Activated CD4-positive, alpha-beta T cell treated with anti-CD3 and anti-CD28 coated beads for 24 hours (primary cell): ENCODE data around the gene MYH7.
"Not testable (repeated sequence)": the region's sequence is repeated elsewhere in the genome, so short reads cannot be mapped to it uniquely, and the experiment has no call there.

Experiments
- DNase-seq, 2 donors: peaks; one replicate each; pipeline ENCODE4 v3.0.0-alpha.2; 2020; ENCODE audit warnings: low read depth in 2 of 2

MYH7 gene

GRCh38 chr14:23435543-23436326, at the start of gene MYH7:
MYH7 (minus strand) TSS chr14:23435660; CDS start chr14:23433732, 1,928 bp downstream.
- no peak for DNase-seq

GRCh38 chr14:23483236-23483854, 47.9 kb upstream of the MYH7 start:
- DNase-seq: no peak

- no peak for DNase-seq
Observed at GRCh38 chr14:23482823-23483148, 47.3 kb upstream of the MYH7 start.

- no peak for DNase-seq
Observed at GRCh38 chr14:23481979-23482822, 46.7 kb upstream of the MYH7 start.

- DNase-seq: no peak
Observed at GRCh38 chr14:23481362-23481970, 46.0 kb upstream of the MYH7 start.

DNA sequence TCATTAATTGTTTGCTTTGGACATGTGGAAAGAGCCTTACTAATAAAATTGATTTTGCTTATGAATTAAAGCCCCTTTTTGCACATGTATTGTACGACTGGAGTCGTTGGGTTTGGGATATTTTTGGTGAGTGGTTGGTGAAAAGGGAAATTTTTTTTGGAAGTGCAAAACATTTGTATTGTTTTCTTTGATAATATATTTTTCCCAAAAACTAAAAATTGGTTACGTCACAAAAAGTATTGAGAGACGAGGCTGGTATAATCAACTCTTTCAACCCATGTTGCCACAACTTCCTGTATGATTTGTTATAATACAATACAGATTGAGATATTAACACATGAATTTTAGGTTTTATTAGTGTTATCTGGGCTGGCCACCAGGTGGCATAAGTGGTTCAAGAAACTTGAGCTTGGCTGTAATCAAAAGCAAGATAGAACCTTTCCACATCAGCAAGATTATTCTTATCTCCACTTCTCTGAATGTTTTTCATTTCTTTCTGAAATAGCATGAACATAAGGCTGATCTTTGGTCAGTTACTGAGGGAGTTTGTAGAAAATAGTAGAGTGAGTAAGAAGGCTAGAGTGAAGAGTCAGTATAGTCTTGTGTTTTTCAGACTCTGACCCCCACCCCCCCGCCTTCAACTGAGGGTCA, 42.8 kb upstream of the MYH7 start:
- peak; percentile 41 to 44 for DNase-seq

GRCh38 chr14:23470947-23471346, 35.5 kb upstream of the MYH7 start:
- DNase-seq: no peak

DNA sequence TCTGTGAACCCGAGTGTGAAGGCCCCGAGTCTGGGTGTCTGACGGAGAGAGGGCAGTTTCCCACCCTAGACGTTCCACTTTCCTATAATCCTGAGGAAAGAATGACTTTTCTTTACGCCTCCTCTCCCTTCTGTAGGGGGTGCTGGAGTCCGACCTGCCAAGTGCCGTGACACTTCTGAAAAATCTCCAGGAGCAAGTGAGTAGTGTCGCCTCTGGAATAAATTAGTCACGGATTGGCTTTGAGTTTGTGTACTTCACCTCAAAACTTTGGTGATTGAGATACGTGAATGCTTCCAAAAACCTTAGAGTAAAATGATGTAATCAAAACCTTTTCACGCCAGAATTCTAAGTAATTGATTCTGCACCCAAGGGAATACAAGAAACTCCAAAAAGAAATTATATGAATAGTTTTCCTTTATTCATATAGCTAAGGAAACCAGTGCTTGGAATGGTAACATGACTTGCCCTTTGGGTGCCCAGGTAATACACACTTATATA, 34.5 kb upstream of the MYH7 start:
- DNase-seq: no peak

DNA sequence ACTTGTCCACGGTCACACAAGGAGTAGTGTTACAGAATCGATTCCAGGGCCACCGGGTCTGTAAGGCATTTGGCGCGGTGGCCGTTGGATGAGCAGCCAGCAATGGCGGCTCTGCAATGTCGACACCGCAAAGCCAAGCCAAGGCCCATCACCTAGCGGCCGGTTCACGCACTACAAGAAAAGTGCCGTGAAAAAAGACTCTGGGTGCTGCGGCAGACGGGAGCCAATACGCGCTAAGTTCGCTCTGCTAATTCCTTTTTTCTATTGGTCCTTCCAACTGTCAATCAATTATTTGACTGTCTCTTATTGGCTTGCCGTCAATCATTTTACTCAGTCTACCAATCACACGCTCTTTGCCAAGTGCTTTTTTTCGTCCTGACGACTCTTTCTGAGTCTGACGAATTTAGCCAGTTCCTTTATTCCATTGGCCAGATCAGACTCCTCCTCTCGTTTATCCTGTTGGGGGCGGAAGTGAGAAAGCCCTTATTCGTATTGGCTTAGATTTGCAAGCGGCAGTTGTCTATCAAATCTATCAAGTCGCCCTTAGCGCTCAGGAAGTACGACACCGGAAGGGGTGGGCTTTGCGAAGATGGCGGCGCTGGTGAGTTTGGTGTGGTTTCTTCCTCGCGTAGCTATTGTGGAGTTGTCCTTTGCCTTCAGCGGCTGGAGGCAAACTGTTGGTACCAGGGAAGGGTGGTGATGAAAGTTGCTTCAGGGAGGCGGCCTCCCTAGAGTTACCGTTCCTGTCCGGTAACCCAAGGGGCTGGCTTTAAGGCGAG, 33.9 kb upstream of the MYH7 start, which contains the start of gene NGDN:
Gene NGDN (plus strand): TSS at position 577 of the 779 bp plus-strand sequence. CDS start 13 bp downstream, at position 590.
- peak; percentile 84 to 86 for DNase-seq

- no peak for DNase-seq
Observed at GRCh38 chr14:23468704-23469126, 33.3 kb upstream of the MYH7 start.

DNA sequence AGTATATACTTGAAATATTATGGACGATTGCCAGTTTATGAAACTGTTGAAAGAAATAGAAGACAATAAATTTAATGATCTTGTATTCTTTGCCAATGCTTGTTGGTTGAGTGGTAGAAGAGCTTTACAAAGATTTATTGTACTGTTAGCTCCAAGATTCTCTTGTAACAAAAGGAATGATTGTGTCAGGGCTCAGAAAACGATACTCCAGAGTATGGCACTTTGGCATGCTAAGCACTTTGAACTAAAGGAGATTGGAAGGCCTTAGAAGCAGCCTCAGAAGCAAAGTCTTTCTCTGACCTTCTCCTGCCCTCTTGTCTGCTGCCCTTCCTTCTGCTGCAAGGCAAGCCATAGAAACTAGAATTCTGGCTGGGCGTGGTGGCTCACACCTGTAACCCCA, 29.8 kb upstream of the MYH7 start:
- DNase-seq: no peak

- no peak for DNase-seq
Observed at GRCh38 chr14:23464700-23465099, 29.2 kb upstream of the MYH7 start.

DNA sequence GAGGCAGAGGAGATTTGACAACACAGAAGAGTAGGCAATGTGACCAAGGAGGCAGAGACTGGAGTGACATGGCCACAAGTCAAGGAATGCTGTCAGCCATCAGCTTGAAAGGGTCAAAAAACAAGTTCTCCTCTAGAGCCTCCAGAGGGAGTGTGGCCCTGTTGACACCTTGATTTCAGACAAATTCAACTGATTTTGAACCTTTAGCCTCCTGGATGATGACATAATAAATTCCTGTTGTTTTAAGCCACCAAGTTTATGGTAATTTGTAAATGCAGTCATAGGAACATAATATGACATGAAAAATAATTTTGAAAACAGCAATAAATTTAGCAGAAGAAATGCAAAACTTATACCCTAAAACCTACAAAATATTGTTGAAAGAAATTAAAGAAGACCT, 25.5 kb upstream of the MYH7 start:
- no peak for DNase-seq

DNA sequence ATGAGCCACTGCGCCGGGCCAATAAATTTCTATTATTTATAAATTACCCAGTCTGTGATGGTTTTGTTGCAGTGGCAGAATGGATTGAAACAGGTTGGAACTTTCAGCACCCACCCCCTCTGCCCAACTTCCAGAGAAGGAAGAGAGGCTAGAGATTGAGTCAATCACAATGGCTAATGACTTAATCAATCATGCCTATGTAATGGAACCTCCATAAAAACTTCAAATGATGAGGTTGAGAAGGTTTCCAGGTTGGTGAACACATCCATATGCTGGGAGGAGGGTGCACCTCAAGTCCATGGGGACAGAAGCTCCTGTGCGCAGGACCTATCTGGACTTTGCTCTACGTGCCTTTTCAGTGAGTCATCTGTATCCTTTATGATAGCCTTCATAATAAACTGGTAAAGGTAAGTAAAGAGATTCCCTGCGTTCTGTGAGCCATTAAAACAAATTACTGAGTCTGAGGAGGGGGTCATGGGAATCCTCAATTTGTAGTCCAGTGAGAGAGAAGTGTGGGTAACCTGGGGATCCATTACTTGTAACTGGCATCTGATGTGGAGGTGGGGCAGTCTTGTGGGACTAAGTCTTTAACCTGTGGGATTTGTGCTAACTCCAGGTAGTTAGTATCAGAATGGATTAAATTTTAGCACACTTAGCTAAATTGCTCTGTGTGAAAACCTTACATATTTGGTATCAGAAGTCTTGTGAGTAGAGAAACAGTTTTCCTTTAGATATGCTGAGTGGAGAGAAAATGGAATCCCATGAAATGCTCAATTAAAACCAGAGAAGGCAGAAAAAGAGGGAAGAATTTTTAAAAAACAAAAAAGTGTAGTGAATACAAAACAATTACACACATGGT, 22.4 kb upstream of the MYH7 start:
- DNase-seq: no peak

GRCh38 chr14:23456883-23457586, 21.6 kb upstream of the MYH7 start:
- DNase-seq: not testable (repeated sequence)

DNA sequence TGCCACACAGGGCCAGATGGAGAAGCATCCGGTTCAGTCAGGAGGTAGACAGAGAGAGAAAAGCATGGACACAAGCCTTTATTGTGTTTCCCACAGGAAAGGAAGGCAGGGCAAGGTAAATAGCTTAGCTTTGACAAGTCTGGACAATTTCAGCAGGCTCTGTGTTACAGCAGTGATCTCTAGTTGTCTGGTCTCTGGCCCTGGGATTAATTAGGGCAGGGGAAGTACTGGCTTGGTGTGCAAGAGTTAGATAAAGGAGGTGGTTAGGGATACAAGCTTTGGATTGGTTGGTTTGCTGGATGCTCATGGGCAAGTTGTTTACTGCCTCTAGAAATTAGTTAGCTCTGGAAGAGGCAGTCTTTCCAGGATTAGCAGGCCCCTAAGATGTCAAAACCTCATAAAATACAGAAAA, 19.0 kb upstream of the MYH7 start:
- no peak for DNase-seq

GRCh38 chr14:23452237-23452636, 16.8 kb upstream of the MYH7 start:
- no peak for DNase-seq

GRCh38 chr14:23450379-23450778, 14.9 kb upstream of the MYH7 start:
- DNase-seq: no peak

DNA sequence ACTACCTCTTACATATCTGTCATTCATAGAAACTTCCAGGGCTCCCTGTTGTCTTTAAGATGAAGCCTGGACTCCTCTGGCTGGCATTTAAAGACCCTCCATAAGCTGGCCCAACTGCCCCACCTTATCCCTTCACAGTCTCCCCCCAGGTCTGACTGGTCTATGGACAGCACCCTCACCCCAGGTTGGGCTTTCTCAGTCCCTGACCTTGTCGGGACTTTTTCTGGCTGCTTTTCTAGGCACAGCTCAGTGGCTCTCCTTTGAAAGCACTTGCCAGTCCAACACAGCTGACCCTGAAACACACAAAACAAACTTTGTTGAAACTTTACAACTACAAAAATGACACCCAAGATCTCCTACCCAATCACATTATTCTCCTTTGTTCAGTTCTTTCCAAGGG, 13.9 kb upstream of the MYH7 start:
- DNase-seq: no peak
